Mammary epithelial cell (primary cell): ENCODE data around the gene RXRA.

Source experiments
- EZH2 ChIP-seq: IDR thresholded peaks from 2 replicates; pipeline ENCODE4 v1.6.1; 2012; ENCODE audit warnings: low read length, inconsistent platforms, borderline replicate concordance
- TF ChIP-seq, protein P1 (sequence below), 2 donors: IDR thresholded peaks in 1 of 2; conservative IDR thresholded peaks in 1 of 2; 2 replicates each; pipeline ENCODE4 v1.5.1; 2011 to 2012; ENCODE audit warnings: inconsistent platforms in 2 of 2, low read length in 2 of 2, mild to moderate bottlenecking in 2 of 2, control low read depth in 1 of 2, low read depth in 1 of 2; ENCODE audit not compliant: insufficient read depth in 1 of 2; ENCODE audit errors: extremely low read depth in 1 of 2

- TF ChIP-seq, protein P1, sequence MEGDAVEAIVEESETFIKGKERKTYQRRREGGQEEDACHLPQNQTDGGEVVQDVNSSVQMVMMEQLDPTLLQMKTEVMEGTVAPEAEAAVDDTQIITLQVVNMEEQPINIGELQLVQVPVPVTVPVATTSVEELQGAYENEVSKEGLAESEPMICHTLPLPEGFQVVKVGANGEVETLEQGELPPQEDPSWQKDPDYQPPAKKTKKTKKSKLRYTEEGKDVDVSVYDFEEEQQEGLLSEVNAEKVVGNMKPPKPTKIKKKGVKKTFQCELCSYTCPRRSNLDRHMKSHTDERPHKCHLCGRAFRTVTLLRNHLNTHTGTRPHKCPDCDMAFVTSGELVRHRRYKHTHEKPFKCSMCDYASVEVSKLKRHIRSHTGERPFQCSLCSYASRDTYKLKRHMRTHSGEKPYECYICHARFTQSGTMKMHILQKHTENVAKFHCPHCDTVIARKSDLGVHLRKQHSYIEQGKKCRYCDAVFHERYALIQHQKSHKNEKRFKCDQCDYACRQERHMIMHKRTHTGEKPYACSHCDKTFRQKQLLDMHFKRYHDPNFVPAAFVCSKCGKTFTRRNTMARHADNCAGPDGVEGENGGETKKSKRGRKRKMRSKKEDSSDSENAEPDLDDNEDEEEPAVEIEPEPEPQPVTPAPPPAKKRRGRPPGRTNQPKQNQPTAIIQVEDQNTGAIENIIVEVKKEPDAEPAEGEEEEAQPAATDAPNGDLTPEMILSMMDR (conservative IDR thresholded peaks at IDR 0.05 in 1 of 2, IDR thresholded peaks at IDR 0.05 in 1 of 2; ENCODE audit: extremely low read depth in 1 of 2, insufficient read depth in 1 of 2, low read depth in 1 of 2, low read length in 2 of 2) = no peak
- no peak for TF ChIP-seq EZH2
Observed at GRCh38 chr9:134338394-134339182, 12.3 kb downstream of the RXRA start.
